Lower lobe of right lung (tissue), 2 donors: ENCODE measurements around the gene CTNS. TPM values are rescaled to one million over a fixed set of nuclear protein-coding genes. Genes with fewer than 3 reads are reported as not detected.

Experiments
- ATAC-seq, 2 donors: fragments of 200-7000 bp; cut with Tn5 transposase; one replicate each; pipeline ENCODE4 v1.9.1; 2020 to 2022; ENCODE audit warnings: mild to moderate bottlenecking in 2 of 2, moderate library complexity in 2 of 2
- DNase-seq: peaks from one replicate; pipeline ENCODE4 v3.0.0-alpha.2; 2020
- H3K27ac ChIP-seq: fragments of 200-600 bp; one replicate; pipeline ENCODE4 v1.8.0; 2022
- H3K27me3 ChIP-seq: fragments of 200-600 bp; one replicate; pipeline ENCODE4 v1.8.0; 2022; ENCODE audit warnings: low read depth
- H3K36me3 ChIP-seq: fragments of 200-600 bp; one replicate; pipeline ENCODE4 v1.8.0; 2022; ENCODE audit warnings: mild to moderate bottlenecking
- H3K4me1 ChIP-seq: fragments of 200-600 bp; one replicate; pipeline ENCODE4 v1.8.0; 2022
- H3K4me3 ChIP-seq: fragments of 200-600 bp; one replicate; pipeline ENCODE4 v1.8.0; 2022; ENCODE audit warnings: mild to moderate bottlenecking
- H3K9me3 ChIP-seq: fragments of 200-600 bp; one replicate; pipeline ENCODE4 v1.8.0; 2022
- CTCF ChIP-seq: fragments of 200-600 bp; IDR thresholded peaks from one replicate; pipeline ENCODE4 v1.8.0; 2022; ENCODE audit warnings: antibody characterized with exemption, mild to moderate bottlenecking
- intact Hi-C: fragments of 100-400 bp; cut with DNase I; formaldehyde crosslinking; loops from one replicate; pipeline ENCODE4 v1.11.0; 2022
- long read RNA-seq: library from polyadenylated mRNA; unstranded; transcript quantifications from one replicate; pipeline ENCODE4 v2.0.0, GENCODE V29; 2021
- total RNA-seq: library from RNA; stranded (reverse); fragmentation: NEBNext Ultra II Directional; extraction: Animal tissue kit (Norgen Biotek cat#: 25700); gene quantifications from one replicate; pipeline ENCODE4 v1.2.1, GENCODE V29; 2021
- donor health status: DM: no; HTN: yes; CAD: no; lungs with severe emphysema.

Gene CTNS
- total RNA-seq, result 21.1 TPM
- long read RNA-seq, transcript CTNS-201 (12 exons, 2,866 nt), result major isoform, 11 of 46 reads
- long read RNA-seq, partial matches to known transcripts, result 14 of 46 reads
- long read RNA-seq, other reads (novel, unspliced or antisense), result 21 of 46 reads

GRCh38 chr17:3636154-3636907 is at the start of gene CTNS, which contains the start of gene SHPK:
CTNS (plus strand) TSS chr17:3636760; CDS start chr17:3640207, 3,447 bp downstream.
SHPK (minus strand) TSS chr17:3636250; CDS start chr17:3636219, 31 bp downstream.
- ATAC-seq (peak; percentile 99), DNase-seq (peak; percentile 97)
- intact Hi-C loops, result no loop called here
- Histone ChIP-seq H3K4me1 (peaks cover 38% of the 10 kb centered on the region), H3K36me3 (peaks cover 8% of the 10 kb centered on the region), H3K9me3 (no peaks in the 10 kb centered on the region), H3K27ac (peak within 1 kb of the TSS; percentile 99), H3K27me3 (no peaks in the 10 kb centered on the region), H3K4me3 (peak within 1 kb of the TSS; percentile 99)
- TF ChIP-seq CTCF, result no peak

GRCh38 chr17:3589784-3590183 is 46.8 kb upstream of the CTNS start:
- no peaks in the 10 kb centered on the region for H3K9me3 ChIP-seq
- intact Hi-C loops, result no loop called here
- H3K27me3 ChIP-seq, result no peaks in the 10 kb centered on the region
- H3K36me3 ChIP-seq, result peaks cover 48% of the 10 kb centered on the region
- DNase-seq (no peak), ATAC-seq (no peak)
- no peaks in the 10 kb centered on the region for H3K4me1 ChIP-seq
- H3K4me3 ChIP-seq, result no peak overlapping the region
- TF ChIP-seq CTCF, result no peak
- no peak overlapping the region for H3K27ac ChIP-seq

- no peak for TF ChIP-seq CTCF
- no peaks in the 10 kb centered on the region for H3K9me3 ChIP-seq
- H3K4me3 ChIP-seq, result no peak overlapping the region
- H3K27ac ChIP-seq, result no peak overlapping the region
- intact Hi-C loops, result no loop called here
- ATAC-seq, result no peak
- H3K4me1 ChIP-seq, result no peaks in the 10 kb centered on the region
- H3K27me3 ChIP-seq, result no peaks in the 10 kb centered on the region
- peaks cover 48% of the 10 kb centered on the region for H3K36me3 ChIP-seq
- DNase-seq, result no peak
Observed at GRCh38 chr17:3590231-3590630, 46.3 kb upstream of the CTNS start.

- Histone ChIP-seq H3K9me3 (no peaks in the 10 kb centered on the region), H3K27me3 (no peaks in the 10 kb centered on the region), H3K27ac (no peak overlapping the region), H3K4me1 (no peaks in the 10 kb centered on the region), H3K4me3 (no peak overlapping the region), H3K36me3 (peaks cover 44% of the 10 kb centered on the region)
- ATAC-seq (no peak), DNase-seq (no peak)
- no peak for TF ChIP-seq CTCF
- intact Hi-C loops, result no loop called here
Observed at GRCh38 chr17:3590768-3591167, 45.8 kb upstream of the CTNS start.

- H3K9me3 ChIP-seq, result no peaks in the 10 kb centered on the region
- intact Hi-C loops, result no loop called here
- no peak for TF ChIP-seq CTCF
- H3K4me3 ChIP-seq, result no peak overlapping the region
- no peak for ATAC-seq
- peaks cover 28% of the 10 kb centered on the region for H3K36me3 ChIP-seq
- H3K27me3 ChIP-seq, result no peaks in the 10 kb centered on the region
- no peaks in the 10 kb centered on the region for H3K4me1 ChIP-seq
- DNase-seq, result no peak
- no peak overlapping the region for H3K27ac ChIP-seq
Observed at GRCh38 chr17:3592216-3592860, 44.2 kb upstream of the CTNS start.
